Neural cell (in vitro differentiated cells): ENCODE measurements around the gene TIAM2. TPM values are rescaled to one million over a fixed set of nuclear protein-coding genes. Genes with fewer than 3 reads are reported as not detected.

Source experiments
- H2AFZ ChIP-seq: fragments of 200-600, 300-800 bp; sonication (generic), shearing (Covaris generic); 2 replicates; pipeline ENCODE4 v1.6.0; 2014; ENCODE audit warnings: low read depth, mild to moderate bottlenecking, antibody characterized with exemption, low read length, moderate library complexity
- H3F3A ChIP-seq: fragments of 200-600 bp; shearing (Covaris generic); 2 replicates; pipeline ENCODE4 v1.6.1; 2016; ENCODE audit warnings: mild to moderate bottlenecking, moderate library complexity, mixed read lengths, antibody characterized with exemption, low read length; ENCODE audit not compliant: insufficient read depth, poor library complexity, severe bottlenecking
- H3K27ac ChIP-seq: fragments of 200-600, 300-800 bp; sonication (generic), shearing (Covaris generic); 2 replicates; pipeline ENCODE4 v1.5.1; 2014; ENCODE audit warnings: mild to moderate bottlenecking, low read length, moderate library complexity
- H3K27me3 ChIP-seq: fragments of 300-800, 200-600 bp; sonication (generic), shearing (Covaris generic); 2 replicates; pipeline ENCODE4 v1.6.0; 2014; ENCODE audit warnings: mild to moderate bottlenecking, low read depth, low read length, moderate library complexity; ENCODE audit not compliant: insufficient read depth
- H3K36me3 ChIP-seq: fragments of 300-800, 200-600 bp; sonication (generic), shearing (Covaris generic); 2 replicates; pipeline ENCODE4 v1.5.1; 2014; ENCODE audit warnings: mild to moderate bottlenecking, antibody characterized with exemption, low read length, moderate library complexity; ENCODE audit not compliant: insufficient read depth
- H3K4me2 ChIP-seq: fragments of 300-800, 200-600 bp; sonication (generic), shearing (Covaris generic); 2 replicates; pipeline ENCODE4 v1.6.0; 2014; ENCODE audit warnings: mild to moderate bottlenecking, low read length
- H3K4me3 ChIP-seq: fragments of 300-800, 200-600 bp; sonication (generic), shearing (Covaris generic); 2 replicates; pipeline ENCODE4 v1.5.1; 2014; ENCODE audit warnings: mild to moderate bottlenecking, low read length, moderate library complexity
- H3K79me2 ChIP-seq: fragments of 200-600 bp; shearing (Covaris generic); replicated peaks from 2 replicates; pipeline ENCODE4 v1.6.0; 2014; ENCODE audit warnings: mild to moderate bottlenecking, low read length, moderate library complexity; ENCODE audit not compliant: insufficient read depth
- H3K9ac ChIP-seq: fragments of 300-800, 200-600 bp; sonication (generic), shearing (Covaris generic); 2 replicates; pipeline ENCODE4 v1.6.1; 2016; ENCODE audit warnings: mild to moderate bottlenecking, low read length, mixed read lengths
- H3K9me2 ChIP-seq: fragments of 200-600 bp; shearing (Covaris generic); 2 replicates; pipeline ENCODE4 v1.6.1; 2016; ENCODE audit warnings: mild to moderate bottlenecking, low read length, mixed read lengths; ENCODE audit not compliant: insufficient read depth
- H3K9me3 ChIP-seq: fragments of 200-600, 300-800 bp; sonication (generic), shearing (Covaris generic); 2 replicates; pipeline ENCODE4 v1.6.1; 2016; ENCODE audit warnings: mild to moderate bottlenecking, mixed run types, low read length, moderate library complexity, mixed read lengths
- H4K20me1 ChIP-seq: fragments of 200-600 bp; shearing (Covaris generic); 2 replicates; pipeline ENCODE4 v1.6.1; 2016; ENCODE audit warnings: mild to moderate bottlenecking, mixed run types; ENCODE audit not compliant: insufficient read depth
- EP300 ChIP-seq: fragments of 450-650 bp; conservative IDR thresholded peaks from 2 replicates; pipeline ENCODE4 v1.6.1; 2014; ENCODE audit warnings: antibody characterized with exemption, mild to moderate bottlenecking, moderate library complexity; ENCODE audit not compliant: poor library complexity, severe bottlenecking
- EZH2 ChIP-seq: fragments of 200-600, 300-800 bp; shearing (Covaris generic), sonication (generic); IDR thresholded peaks from 2 replicates; pipeline ENCODE4 v1.6.1; 2014; ENCODE audit warnings: antibody characterized with exemption, low read length, borderline replicate concordance, mild to moderate bottlenecking; ENCODE audit not compliant: insufficient read depth, poor library complexity, severe bottlenecking
- MXI1 ChIP-seq: fragments of 450-650 bp; conservative IDR thresholded peaks from 2 replicates; pipeline ENCODE4 v1.6.1; 2014; ENCODE audit warnings: antibody characterized with exemption, mild to moderate bottlenecking; ENCODE audit not compliant: poor library complexity, severe bottlenecking
- POLR2AphosphoS5 ChIP-seq: IDR thresholded peaks from 2 replicates; pipeline ENCODE4 v1.6.1; 2012
- RAD21 ChIP-seq: fragments of 450-650 bp; conservative IDR thresholded peaks from 2 replicates; pipeline ENCODE4 v1.6.1; 2014; ENCODE audit warnings: antibody characterized with exemption, mild to moderate bottlenecking, moderate library complexity
- SMC3 ChIP-seq: fragments of 450-650 bp; conservative IDR thresholded peaks from 2 replicates; pipeline ENCODE4 v1.6.1; 2014; ENCODE audit warnings: antibody characterized with exemption, mild to moderate bottlenecking, moderate library complexity; ENCODE audit not compliant: poor library complexity
- TAF1 ChIP-seq: IDR thresholded peaks from 2 replicates; pipeline ENCODE4 v1.6.1; 2012; ENCODE audit warnings: low read depth
- polyA plus RNA-seq: library from polyadenylated mRNA; depleted of rRNA; stranded (reverse); fragments of >200 nt; gene quantifications from 2 replicates; pipeline ENCODE4 v1.2.3, GENCODE V29; 2014
- TF ChIP-seq, protein P1 (sequence below): fragments of 450-650 bp; IDR thresholded peaks from 2 replicates; pipeline ENCODE4 v1.5.1; 2014; ENCODE audit warnings: antibody characterized with exemption, mild to moderate bottlenecking, moderate library complexity; ENCODE audit not compliant: poor library complexity, severe bottlenecking
- TF ChIP-seq, protein P2 (sequence below): IDR thresholded peaks from 2 replicates; pipeline ENCODE4 v1.6.1; 2012; ENCODE audit warnings: borderline replicate concordance

Gene TIAM2
- polyA plus RNA-seq, 1 donor from 2014 or later = 73.3 TPM

- Histone ChIP-seq H3K27me3 (no peaks in the 10 kb centered on the region), H3K27ac (peak overlapping the region; percentile 80), H4K20me1 (no peaks in the 10 kb centered on the region), H3K9ac (no peak overlapping the region), H3K79me2 (no peaks in the 10 kb centered on the region), H3K4me3 (peak overlapping the region; percentile 43), H3F3A (no peaks in the 10 kb centered on the region), H2AFZ (no peak overlapping the region), H3K9me2 (no peaks in the 10 kb centered on the region), H3K36me3 (no peaks in the 10 kb centered on the region), H3K9me3 (no peaks in the 10 kb centered on the region), H3K4me2 (peak overlapping the region; percentile 46)
- TF ChIP-seq, protein P1, sequence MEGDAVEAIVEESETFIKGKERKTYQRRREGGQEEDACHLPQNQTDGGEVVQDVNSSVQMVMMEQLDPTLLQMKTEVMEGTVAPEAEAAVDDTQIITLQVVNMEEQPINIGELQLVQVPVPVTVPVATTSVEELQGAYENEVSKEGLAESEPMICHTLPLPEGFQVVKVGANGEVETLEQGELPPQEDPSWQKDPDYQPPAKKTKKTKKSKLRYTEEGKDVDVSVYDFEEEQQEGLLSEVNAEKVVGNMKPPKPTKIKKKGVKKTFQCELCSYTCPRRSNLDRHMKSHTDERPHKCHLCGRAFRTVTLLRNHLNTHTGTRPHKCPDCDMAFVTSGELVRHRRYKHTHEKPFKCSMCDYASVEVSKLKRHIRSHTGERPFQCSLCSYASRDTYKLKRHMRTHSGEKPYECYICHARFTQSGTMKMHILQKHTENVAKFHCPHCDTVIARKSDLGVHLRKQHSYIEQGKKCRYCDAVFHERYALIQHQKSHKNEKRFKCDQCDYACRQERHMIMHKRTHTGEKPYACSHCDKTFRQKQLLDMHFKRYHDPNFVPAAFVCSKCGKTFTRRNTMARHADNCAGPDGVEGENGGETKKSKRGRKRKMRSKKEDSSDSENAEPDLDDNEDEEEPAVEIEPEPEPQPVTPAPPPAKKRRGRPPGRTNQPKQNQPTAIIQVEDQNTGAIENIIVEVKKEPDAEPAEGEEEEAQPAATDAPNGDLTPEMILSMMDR = no peak
- TF ChIP-seq, protein P2, sequence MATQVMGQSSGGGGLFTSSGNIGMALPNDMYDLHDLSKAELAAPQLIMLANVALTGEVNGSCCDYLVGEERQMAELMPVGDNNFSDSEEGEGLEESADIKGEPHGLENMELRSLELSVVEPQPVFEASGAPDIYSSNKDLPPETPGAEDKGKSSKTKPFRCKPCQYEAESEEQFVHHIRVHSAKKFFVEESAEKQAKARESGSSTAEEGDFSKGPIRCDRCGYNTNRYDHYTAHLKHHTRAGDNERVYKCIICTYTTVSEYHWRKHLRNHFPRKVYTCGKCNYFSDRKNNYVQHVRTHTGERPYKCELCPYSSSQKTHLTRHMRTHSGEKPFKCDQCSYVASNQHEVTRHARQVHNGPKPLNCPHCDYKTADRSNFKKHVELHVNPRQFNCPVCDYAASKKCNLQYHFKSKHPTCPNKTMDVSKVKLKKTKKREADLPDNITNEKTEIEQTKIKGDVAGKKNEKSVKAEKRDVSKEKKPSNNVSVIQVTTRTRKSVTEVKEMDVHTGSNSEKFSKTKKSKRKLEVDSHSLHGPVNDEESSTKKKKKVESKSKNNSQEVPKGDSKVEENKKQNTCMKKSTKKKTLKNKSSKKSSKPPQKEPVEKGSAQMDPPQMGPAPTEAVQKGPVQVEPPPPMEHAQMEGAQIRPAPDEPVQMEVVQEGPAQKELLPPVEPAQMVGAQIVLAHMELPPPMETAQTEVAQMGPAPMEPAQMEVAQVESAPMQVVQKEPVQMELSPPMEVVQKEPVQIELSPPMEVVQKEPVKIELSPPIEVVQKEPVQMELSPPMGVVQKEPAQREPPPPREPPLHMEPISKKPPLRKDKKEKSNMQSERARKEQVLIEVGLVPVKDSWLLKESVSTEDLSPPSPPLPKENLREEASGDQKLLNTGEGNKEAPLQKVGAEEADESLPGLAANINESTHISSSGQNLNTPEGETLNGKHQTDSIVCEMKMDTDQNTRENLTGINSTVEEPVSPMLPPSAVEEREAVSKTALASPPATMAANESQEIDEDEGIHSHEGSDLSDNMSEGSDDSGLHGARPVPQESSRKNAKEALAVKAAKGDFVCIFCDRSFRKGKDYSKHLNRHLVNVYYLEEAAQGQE = no peak
These were observed 176.1 kb downstream of the TIAM2 start for GRCh38 chr6:155171109-155171746.

- Histone ChIP-seq H2AFZ (peak overlapping the region; percentile 16), H3K9me3 (no peaks in the 10 kb centered on the region), H3F3A (no peaks in the 10 kb centered on the region), H3K9me2 (no peaks in the 10 kb centered on the region), H3K4me3 (peak overlapping the region; percentile 43), H3K27ac (peak overlapping the region; percentile 80), H3K9ac (peak overlapping the region; percentile 46), H3K36me3 (no peaks in the 10 kb centered on the region), H3K79me2 (no peaks in the 10 kb centered on the region), H4K20me1 (no peaks in the 10 kb centered on the region), H3K4me2 (peak overlapping the region; percentile 46), H3K27me3 (no peaks in the 10 kb centered on the region)
- TF ChIP-seq EZH2 (no peak), RAD21 (no peak), TAF1 (no peak), MXI1 (peak; percentile 32), SMC3 (peak; percentile 35), EP300 (peak; percentile 77), POLR2AphosphoS5 (peak; percentile 69)
- TF ChIP-seq, protein P2 = no peak
- TF ChIP-seq, protein P1 = no peak
These were observed 176.8 kb downstream of the TIAM2 start for GRCh38 chr6:155171747-155172449.
